PFSK-1 (cell line): ENCODE measurements around the gene URB2.

Experiments
- POLR2AphosphoS5 ChIP-seq: IDR thresholded peaks from 2 replicates; pipeline ENCODE4 v1.6.1; 2012; ENCODE audit warnings: low read depth, mild to moderate bottlenecking, control low read depth, low read length, moderate library complexity
- TAF1 ChIP-seq: IDR thresholded peaks from 2 replicates; pipeline ENCODE4 v1.6.1; 2012; ENCODE audit warnings: low read length, control low read depth, borderline replicate concordance; ENCODE audit not compliant: insufficient read depth
- TF ChIP-seq, protein P1 (sequence below), 2 experiments: IDR thresholded peaks; 2 replicates each; pipeline versions ENCODE4 v1.6.1 to v1.8.0; 2011 to 2012; ENCODE audit warnings: low read depth in 2 of 2, low read length in 2 of 2, control low read depth in 1 of 2, inconsistent platforms in 1 of 2, mild to moderate bottlenecking in 1 of 2, moderate library complexity in 1 of 2; ENCODE audit not compliant: insufficient read depth in 1 of 2

DNA sequence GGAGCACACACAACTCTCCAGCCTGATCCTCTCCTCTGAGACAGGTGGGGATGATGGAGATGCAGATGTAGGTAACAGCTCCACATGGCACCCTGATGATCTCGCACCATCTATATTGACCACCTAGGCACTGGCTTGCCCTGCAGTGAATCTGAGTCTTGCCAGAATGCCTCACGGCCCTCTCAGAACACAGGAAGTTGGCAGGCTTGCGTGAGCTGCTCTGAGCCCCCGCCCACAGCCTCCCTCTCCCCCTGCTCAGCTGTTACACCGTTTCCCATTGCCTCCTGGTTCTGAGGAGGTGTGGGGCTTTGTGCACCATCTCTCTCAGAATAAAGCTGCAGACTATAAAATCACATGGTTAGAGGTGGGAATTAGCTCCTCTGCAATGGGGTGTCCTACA lies 48.0 kb downstream of the URB2 start:
- TF ChIP-seq POLR2AphosphoS5, result no peak
- TF ChIP-seq, protein P1, sequence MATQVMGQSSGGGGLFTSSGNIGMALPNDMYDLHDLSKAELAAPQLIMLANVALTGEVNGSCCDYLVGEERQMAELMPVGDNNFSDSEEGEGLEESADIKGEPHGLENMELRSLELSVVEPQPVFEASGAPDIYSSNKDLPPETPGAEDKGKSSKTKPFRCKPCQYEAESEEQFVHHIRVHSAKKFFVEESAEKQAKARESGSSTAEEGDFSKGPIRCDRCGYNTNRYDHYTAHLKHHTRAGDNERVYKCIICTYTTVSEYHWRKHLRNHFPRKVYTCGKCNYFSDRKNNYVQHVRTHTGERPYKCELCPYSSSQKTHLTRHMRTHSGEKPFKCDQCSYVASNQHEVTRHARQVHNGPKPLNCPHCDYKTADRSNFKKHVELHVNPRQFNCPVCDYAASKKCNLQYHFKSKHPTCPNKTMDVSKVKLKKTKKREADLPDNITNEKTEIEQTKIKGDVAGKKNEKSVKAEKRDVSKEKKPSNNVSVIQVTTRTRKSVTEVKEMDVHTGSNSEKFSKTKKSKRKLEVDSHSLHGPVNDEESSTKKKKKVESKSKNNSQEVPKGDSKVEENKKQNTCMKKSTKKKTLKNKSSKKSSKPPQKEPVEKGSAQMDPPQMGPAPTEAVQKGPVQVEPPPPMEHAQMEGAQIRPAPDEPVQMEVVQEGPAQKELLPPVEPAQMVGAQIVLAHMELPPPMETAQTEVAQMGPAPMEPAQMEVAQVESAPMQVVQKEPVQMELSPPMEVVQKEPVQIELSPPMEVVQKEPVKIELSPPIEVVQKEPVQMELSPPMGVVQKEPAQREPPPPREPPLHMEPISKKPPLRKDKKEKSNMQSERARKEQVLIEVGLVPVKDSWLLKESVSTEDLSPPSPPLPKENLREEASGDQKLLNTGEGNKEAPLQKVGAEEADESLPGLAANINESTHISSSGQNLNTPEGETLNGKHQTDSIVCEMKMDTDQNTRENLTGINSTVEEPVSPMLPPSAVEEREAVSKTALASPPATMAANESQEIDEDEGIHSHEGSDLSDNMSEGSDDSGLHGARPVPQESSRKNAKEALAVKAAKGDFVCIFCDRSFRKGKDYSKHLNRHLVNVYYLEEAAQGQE (IDR thresholded peaks at IDR 0.05; ENCODE audit: insufficient read depth in 1 of 2, low read depth in 2 of 2, low read length in 2 of 2), result no peak
- no peak for TF ChIP-seq TAF1
